ENCODE measurements around the gene OR2A14.

OR2A14 gene

GRCh38 chr7:144134116-144134515 lies 11.1 kb downstream of the OR2A14 start:
- H3K4me2 ChIP-seq (ENCODE audit: low read length), result no peak overlapping the region
- no peaks in the 10 kb centered on the region for H3F3A ChIP-seq (ENCODE audit: insufficient read depth, low read length)
- TF ChIP-seq EZH2 (IDR thresholded peaks at IDR 0.05; ENCODE audit: borderline replicate concordance, low read length), result no peak
- no peak for TF ChIP-seq CTCF (IDR thresholded peaks at IDR 0.05; ENCODE audit: low read length)
- no peaks in the 10 kb centered on the region for H3K79me2 ChIP-seq (ENCODE audit: insufficient read depth, low read length)
- H4K20me1 ChIP-seq (ENCODE audit: insufficient read depth, low read length), result no peaks in the 10 kb centered on the region
- H3K9me2 ChIP-seq (ENCODE audit: low read depth, low read length), result no peaks in the 10 kb centered on the region
- H3K9me3 ChIP-seq (ENCODE audit: low read length), result no peaks in the 10 kb centered on the region
- no peak overlapping the region for H2AFZ ChIP-seq (ENCODE audit: low read length)
- H3K27ac ChIP-seq (ENCODE audit: low read depth, low read length, poor library complexity, severe bottlenecking), result no peak overlapping the region
- no peaks in the 10 kb centered on the region for H3K27me3 ChIP-seq (ENCODE audit: insufficient read depth, low read length)
- no peaks in the 10 kb centered on the region for H3K4me1 ChIP-seq (ENCODE audit: insufficient read depth, low read length, severe bottlenecking)
- H3K4me3 ChIP-seq (ENCODE audit: low read depth, low read length, poor library complexity, severe bottlenecking), result no peak overlapping the region
- H3K9ac ChIP-seq (ENCODE audit: low read length), result no peak overlapping the region
- no peaks in the 10 kb centered on the region for H3K36me3 ChIP-seq (ENCODE audit: insufficient read depth, low read length)

GRCh38 chr7:144137501-144137900 lies 14.5 kb downstream of the OR2A14 start:
- Histone ChIP-seq H3K9me3 (ENCODE audit: low read length) (no peaks in the 10 kb centered on the region), H3K27me3 (ENCODE audit: insufficient read depth, low read length) (no peaks in the 10 kb centered on the region), H3K4me3 (ENCODE audit: low read depth, low read length, poor library complexity, severe bottlenecking) (no peak overlapping the region), H3K4me2 (ENCODE audit: low read length) (no peak overlapping the region), H2AFZ (ENCODE audit: low read length) (no peak overlapping the region), H3F3A (ENCODE audit: insufficient read depth, low read length) (no peaks in the 10 kb centered on the region), H3K79me2 (ENCODE audit: insufficient read depth, low read length) (no peaks in the 10 kb centered on the region), H3K9me2 (ENCODE audit: low read depth, low read length) (no peaks in the 10 kb centered on the region), H3K36me3 (ENCODE audit: insufficient read depth, low read length) (no peaks in the 10 kb centered on the region), H3K27ac (ENCODE audit: low read depth, low read length, poor library complexity, severe bottlenecking) (no peak overlapping the region), H3K9ac (ENCODE audit: low read length) (no peak overlapping the region), H3K4me1 (ENCODE audit: insufficient read depth, low read length, severe bottlenecking) (no peaks in the 10 kb centered on the region), H4K20me1 (ENCODE audit: insufficient read depth, low read length) (no peaks in the 10 kb centered on the region)
- no peak for TF ChIP-seq EZH2 (IDR thresholded peaks at IDR 0.05; ENCODE audit: borderline replicate concordance, low read length)
- TF ChIP-seq CTCF (IDR thresholded peaks at IDR 0.05; ENCODE audit: low read length), result no peak

GRCh38 chr7:144142187-144142586 lies 19.2 kb downstream of the OR2A14 start:
- H4K20me1 ChIP-seq (ENCODE audit: insufficient read depth, low read length), result no peaks in the 10 kb centered on the region
- H3K4me1 ChIP-seq (ENCODE audit: insufficient read depth, low read length, severe bottlenecking), result no peaks in the 10 kb centered on the region
- no peaks in the 10 kb centered on the region for H3K9me2 ChIP-seq (ENCODE audit: low read depth, low read length)
- no peaks in the 10 kb centered on the region for H3K36me3 ChIP-seq (ENCODE audit: insufficient read depth, low read length)
- TF ChIP-seq CTCF (IDR thresholded peaks at IDR 0.05; ENCODE audit: low read length) (no peak), EZH2 (IDR thresholded peaks at IDR 0.05; ENCODE audit: borderline replicate concordance, low read length) (no peak)
- no peaks in the 10 kb centered on the region for H3K27me3 ChIP-seq (ENCODE audit: insufficient read depth, low read length)
- no peaks in the 10 kb centered on the region for H3F3A ChIP-seq (ENCODE audit: insufficient read depth, low read length)
- no peak overlapping the region for H3K27ac ChIP-seq (ENCODE audit: low read depth, low read length, poor library complexity, severe bottlenecking)
- no peaks in the 10 kb centered on the region for H3K9me3 ChIP-seq (ENCODE audit: low read length)
- no peak overlapping the region for H3K4me3 ChIP-seq (ENCODE audit: low read depth, low read length, poor library complexity, severe bottlenecking)
- H2AFZ ChIP-seq (ENCODE audit: low read length), result no peak overlapping the region
- H3K79me2 ChIP-seq (ENCODE audit: insufficient read depth, low read length), result no peaks in the 10 kb centered on the region; the same call in 1 of the 2 replicates
- H3K9ac ChIP-seq (ENCODE audit: low read length), result no peak overlapping the region
- no peak overlapping the region for H3K4me2 ChIP-seq (ENCODE audit: low read length)
